IPS-NIHi11 (cell line): ENCODE measurements around the gene JMJD6.

Experiments
- DNase-seq: peaks from one replicate; pipeline ENCODE4 v3.0.0; 2012; ENCODE audit warnings: mixed read lengths, low spot score

The JMJD6 gene

GRCh38 chr17:76679239-76679638, 47.2 kb downstream of the JMJD6 start:
- no peak for DNase-seq

GRCh38 chr17:76678330-76678729, 48.1 kb downstream of the JMJD6 start:
- DNase-seq, result no peak

GRCh38 chr17:76677406-76677805, 49.0 kb downstream of the JMJD6 start:
- DNase-seq, result no peak

- no peak for DNase-seq
Observed at GRCh38 chr17:76676629-76677028, 49.8 kb downstream of the JMJD6 start.

- no peak for DNase-seq
Observed at GRCh38 chr17:76675648-76676047, 50.8 kb downstream of the JMJD6 start.

GRCh38 chr17:76674600-76674999, 51.8 kb downstream of the JMJD6 start:
- no peak for DNase-seq

GRCh38 chr17:76673729-76674128, 52.7 kb downstream of the JMJD6 start:
- DNase-seq, result no peak

- no peak for DNase-seq
Observed at GRCh38 chr17:76672892-76673291, 53.5 kb downstream of the JMJD6 start.

GRCh38 chr17:76672270-76672851, 54.0 kb downstream of the JMJD6 start:
- DNase-seq, result no peak

GRCh38 chr17:76671912-76672262, 54.5 kb downstream of the JMJD6 start:
- DNase-seq, result no peak

GRCh38 chr17:76671123-76671911, 55.1 kb downstream of the JMJD6 start:
- DNase-seq, result peak; percentile 98

GRCh38 chr17:76670718-76671122, 55.7 kb downstream of the JMJD6 start:
- DNase-seq, result no peak

- DNase-seq, result no peak
Observed at GRCh38 chr17:76670020-76670717, 56.2 kb downstream of the JMJD6 start.
